HFFc6 (cell line): ENCODE results near the gene MMP24. TPM values are rescaled to one million over a fixed set of nuclear protein-coding genes. Genes with fewer than 3 reads are reported as not detected.
A peak's percentile ranks its signal among the peaks of the same experiment; 100 is the strongest.
"Not testable (repeated sequence)": the region's sequence is repeated elsewhere in the genome, so short reads cannot be mapped to it uniquely, and the experiment has no call there.

ENCODE experiments used
- DNase-seq: peaks from one replicate; pipeline ENCODE4 v3.0.0-alpha.2; 2018
- H3K27ac Mint-ChIP-seq: 2 replicates; pipeline ENCODE4 v1.8.0; 2020; ENCODE audit warnings: mild to moderate bottlenecking, mixed read lengths
- H3K27me3 Mint-ChIP-seq: 2 replicates; pipeline ENCODE4 v1.8.0; 2021; ENCODE audit warnings: mild to moderate bottlenecking, moderate library complexity, mixed read lengths; ENCODE audit not compliant: insufficient read depth
- H3K36me3 Mint-ChIP-seq: 2 replicates; pipeline ENCODE4 v1.8.0; 2021; ENCODE audit warnings: low read depth, mixed read lengths
- H3K4me1 Mint-ChIP-seq: 2 replicates; pipeline ENCODE4 v1.8.0; 2020; ENCODE audit warnings: low read depth, mixed read lengths
- H3K4me3 Mint-ChIP-seq: 2 replicates; pipeline ENCODE4 v1.8.0; 2020; ENCODE audit warnings: mild to moderate bottlenecking, moderate library complexity, mixed read lengths
- H3K9me3 Mint-ChIP-seq: 2 replicates; pipeline ENCODE4 v1.8.0; 2020; ENCODE audit warnings: mild to moderate bottlenecking, mixed read lengths
- total RNA-seq, 6 experiments: library from RNA; stranded (reverse); fragmentation: NEBNext Ultra II Directional; extraction: Animal tissue kit (Norgen Biotek cat#: 25700); gene quantifications; 2 replicates in 1 of 6; 3 replicates in 5 of 6; pipeline ENCODE4 v1.2.3, GENCODE V29; 2021
- TF ChIP-seq, protein P1 (sequence below): fragments of 200-600 bp; sonication (generic); IDR thresholded peaks from 2 replicates; pipeline ENCODE4 v1.5.0; 2021; ENCODE audit warnings: antibody characterized with exemption, mild to moderate bottlenecking

The MMP24 gene
- total RNA-seq, 6 experiments from 2014 or later = 0.48 to 1.2 (median 0.65) TPM

DNA sequence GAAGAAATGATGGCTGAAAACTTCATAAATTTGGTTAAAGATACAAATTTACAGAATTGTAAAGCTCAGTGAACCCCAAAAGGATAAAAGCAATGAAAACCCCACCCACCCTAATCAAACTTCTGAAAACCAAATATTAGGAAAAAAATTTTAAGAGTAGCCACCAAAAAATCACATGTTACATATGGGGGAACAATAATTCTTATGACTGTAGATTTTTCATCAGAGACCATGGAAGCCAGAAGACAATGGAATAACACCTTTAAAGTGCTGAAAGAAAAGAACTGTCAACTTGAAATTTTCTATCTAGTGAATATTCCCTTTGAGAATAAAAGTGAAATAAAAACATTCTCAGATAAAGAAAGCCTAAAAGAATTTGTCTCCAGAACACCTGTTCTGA, 30.2 kb upstream of the MMP24 start:
- no peak overlapping the region for H3K27ac Mint-ChIP-seq
- TF ChIP-seq, protein P1, sequence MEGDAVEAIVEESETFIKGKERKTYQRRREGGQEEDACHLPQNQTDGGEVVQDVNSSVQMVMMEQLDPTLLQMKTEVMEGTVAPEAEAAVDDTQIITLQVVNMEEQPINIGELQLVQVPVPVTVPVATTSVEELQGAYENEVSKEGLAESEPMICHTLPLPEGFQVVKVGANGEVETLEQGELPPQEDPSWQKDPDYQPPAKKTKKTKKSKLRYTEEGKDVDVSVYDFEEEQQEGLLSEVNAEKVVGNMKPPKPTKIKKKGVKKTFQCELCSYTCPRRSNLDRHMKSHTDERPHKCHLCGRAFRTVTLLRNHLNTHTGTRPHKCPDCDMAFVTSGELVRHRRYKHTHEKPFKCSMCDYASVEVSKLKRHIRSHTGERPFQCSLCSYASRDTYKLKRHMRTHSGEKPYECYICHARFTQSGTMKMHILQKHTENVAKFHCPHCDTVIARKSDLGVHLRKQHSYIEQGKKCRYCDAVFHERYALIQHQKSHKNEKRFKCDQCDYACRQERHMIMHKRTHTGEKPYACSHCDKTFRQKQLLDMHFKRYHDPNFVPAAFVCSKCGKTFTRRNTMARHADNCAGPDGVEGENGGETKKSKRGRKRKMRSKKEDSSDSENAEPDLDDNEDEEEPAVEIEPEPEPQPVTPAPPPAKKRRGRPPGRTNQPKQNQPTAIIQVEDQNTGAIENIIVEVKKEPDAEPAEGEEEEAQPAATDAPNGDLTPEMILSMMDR = no peak
- no peak for DNase-seq
- H3K4me3 Mint-ChIP-seq = no peak overlapping the region
- peaks cover 28% of the 10 kb centered on the region for H3K36me3 Mint-ChIP-seq
- H3K9me3 Mint-ChIP-seq = peaks cover 46% of the 10 kb centered on the region
- no peaks in the 10 kb centered on the region for H3K27me3 Mint-ChIP-seq
- peaks cover 30% of the 10 kb centered on the region for H3K4me1 Mint-ChIP-seq

DNA sequence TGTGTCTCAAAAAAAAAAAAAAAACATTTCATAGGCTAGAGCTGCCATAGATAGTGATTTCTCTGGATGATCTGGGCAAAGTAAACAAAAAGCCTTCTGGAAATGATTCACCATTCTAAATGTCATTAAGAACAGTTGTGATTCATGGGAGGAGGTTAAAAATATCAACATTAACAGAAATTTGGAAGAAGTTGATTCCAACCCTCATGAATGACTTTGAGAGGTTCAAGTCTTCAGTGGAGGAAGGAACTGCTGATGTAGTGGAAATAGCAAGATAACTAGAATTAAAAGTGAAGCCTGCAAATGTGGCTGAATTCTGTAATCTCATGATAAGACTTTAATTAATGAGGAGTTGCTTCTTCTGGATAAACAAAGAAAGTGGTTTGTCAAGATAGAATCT, 26.8 kb upstream of the MMP24 start:
- Mint-ChIP-seq H3K9me3 (peaks cover 46% of the 10 kb centered on the region), H3K4me1 (peaks cover 22% of the 10 kb centered on the region), H3K27ac (peak overlapping the region; percentile 72), H3K27me3 (peaks cover 1% of the 10 kb centered on the region; the same call in 1 of the 2 replicates), H3K36me3 (peaks cover 23% of the 10 kb centered on the region), H3K4me3 (peak overlapping the region; percentile 57)
- TF ChIP-seq, protein P1 = no peak
- peak; percentile 58 for DNase-seq

- Mint-ChIP-seq H3K4me3 (peak overlapping the region; percentile 57), H3K36me3 (peaks cover 19% of the 10 kb centered on the region), H3K4me1 (peaks cover 22% of the 10 kb centered on the region), H3K9me3 (peaks cover 41% of the 10 kb centered on the region), H3K27ac (peak overlapping the region; percentile 72), H3K27me3 (peaks cover 1% of the 10 kb centered on the region)
- peak; percentile 75 for DNase-seq
- TF ChIP-seq, protein P1 = no peak
These were observed 26.2 kb upstream of the MMP24 start for GRCh38 chr20:35200267-35200666.

- Mint-ChIP-seq H3K9me3 (peaks cover 33% of the 10 kb centered on the region), H3K4me1 (peaks cover 22% of the 10 kb centered on the region), H3K36me3 (peaks cover 16% of the 10 kb centered on the region)
- not testable (repeated sequence) for H3K27me3 Mint-ChIP-seq, H3K4me3 Mint-ChIP-seq, DNase-seq, H3K27ac Mint-ChIP-seq
These were observed 25.0 kb upstream of the MMP24 start for GRCh38 chr20:35201467-35201866.

DNA sequence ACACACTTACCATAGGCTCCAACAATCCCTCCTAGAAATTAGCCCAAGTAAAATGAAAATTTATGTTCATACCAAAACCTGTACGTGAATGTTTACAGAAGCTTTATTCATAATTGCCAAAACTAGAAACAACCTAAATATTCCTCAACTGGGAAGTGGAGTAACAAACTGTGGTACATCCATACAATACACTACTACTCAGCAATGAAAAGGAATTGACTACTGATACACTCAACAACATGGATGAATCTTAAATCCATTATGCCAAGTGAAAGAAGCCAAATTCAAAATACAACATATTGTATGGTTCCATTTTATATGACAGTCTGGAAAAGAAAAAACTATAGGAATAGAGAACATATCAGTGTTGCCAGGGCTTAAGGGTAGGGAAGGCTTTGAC, 19.7 kb upstream of the MMP24 start:
- DNase-seq = no peak
- Mint-ChIP-seq H3K9me3 (no peaks in the 10 kb centered on the region), H3K36me3 (no peaks in the 10 kb centered on the region), H3K27me3 (peaks cover 1% of the 10 kb centered on the region), H3K27ac (no peak overlapping the region; the same call in 1 of the 2 replicates), H3K4me3 (no peak overlapping the region), H3K4me1 (no peaks in the 10 kb centered on the region)
- TF ChIP-seq, protein P1 = no peak

- TF ChIP-seq, protein P1 = peak; percentile 91
- peaks cover 1% of the 10 kb centered on the region for H3K27me3 Mint-ChIP-seq
These were observed 18.4 kb upstream of the MMP24 start for GRCh38 chr20:35207950-35208611.

More at GRCh38 chr20:35207950-35208611, 18.4 kb upstream of the MMP24 start:
- H3K4me3 Mint-ChIP-seq = no peak overlapping the region
- no peak overlapping the region for H3K27ac Mint-ChIP-seq
- peak; percentile 69 for DNase-seq
- H3K4me1 Mint-ChIP-seq = no peaks in the 10 kb centered on the region
- H3K9me3 Mint-ChIP-seq = no peaks in the 10 kb centered on the region
- H3K36me3 Mint-ChIP-seq = no peaks in the 10 kb centered on the region
